SK-N-SH (cell line): Measurements from ENCODE around the gene PALM3. TPM values are rescaled to one million over a fixed set of nuclear protein-coding genes. Genes with fewer than 3 reads are reported as not detected.

ENCODE experiments used
- CTCF ChIA-PET: fragments of 300-600, 350-600 bp; formaldehyde crosslinking; extraction: SDS; loops from one replicate; lab custom pipeline; 2021; lab: Yijun Ruan, JAX
- POLR2A ChIA-PET: fragments of 350-600 bp; sonication (Branson Sonifier 250); formaldehyde crosslinking; extraction: SDS; loops from one replicate; lab custom pipeline; 2020; ENCODE audit warnings: antibody characterized with exemption, inconsistent platforms; lab: Yijun Ruan, JAX
- DNase-seq: peaks from one replicate; pipeline ENCODE4 v3.0.0; 2012
- H2AFZ ChIP-seq: fragments of 200-600 bp; sonication (generic); 2 replicates; pipeline ENCODE4 v1.8.1; 2016; ENCODE audit warnings: antibody characterized with exemption, mild to moderate bottlenecking, low read depth
- H3F3A ChIP-seq: fragments of 200-600 bp; sonication (generic); replicated peaks from 2 replicates; pipeline ENCODE3; 2016; ENCODE audit warnings: antibody characterized with exemption, mild to moderate bottlenecking; ENCODE audit not compliant: insufficient read depth
- H3K27ac ChIP-seq, 2 experiments: fragments of 200-500 bp in 1 of 2; fragments of 200-600 bp in 1 of 2; sonication (Bioruptor generic) in 1 of 2; sonication (generic), shearing (Covaris generic) in 1 of 2; 2 replicates each; pipeline versions ENCODE4 v1.5.1 to v1.6.1; 2014 to 2016; ENCODE audit warnings: low read depth in 2 of 2, inconsistent platforms in 1 of 2, low read length in 1 of 2, mild to moderate bottlenecking in 1 of 2, mixed read lengths in 1 of 2
- H3K27me3 ChIP-seq: fragments of 200-600 bp; sonication (generic), shearing (Covaris generic); 2 replicates; pipeline ENCODE4 v1.6.1; 2016; ENCODE audit warnings: mixed run types; ENCODE audit not compliant: insufficient read depth
- H3K36me3 ChIP-seq, 2 experiments: fragments of 200-500 bp in 1 of 2; fragments of 200-600 bp in 1 of 2; sonication (Bioruptor generic) in 1 of 2; sonication (generic) in 1 of 2; replicated peaks in 1 of 2; 2 replicates each; pipeline versions ENCODE3 to v1.5.1; 2014 to 2016; ENCODE audit warnings: low read length in 1 of 2, mild to moderate bottlenecking in 1 of 2; ENCODE audit not compliant: insufficient read depth in 2 of 2, control insufficient read depth in 1 of 2
- H3K4me1 ChIP-seq, 2 experiments: fragments of 200-500 bp in 1 of 2; fragments of 200-600 bp in 1 of 2; sonication (Bioruptor generic) in 1 of 2; sonication (generic), shearing (Covaris generic) in 1 of 2; 2 replicates each; pipeline versions ENCODE4 v1.5.1 to v1.6.1; 2014 to 2016; ENCODE audit warnings: low read depth in 1 of 2, low read length in 1 of 2, mixed run types in 1 of 2; ENCODE audit not compliant: insufficient read depth in 2 of 2, control insufficient read depth in 1 of 2
- H3K4me2 ChIP-seq: fragments of 200-600 bp; sonication (generic), shearing (Covaris generic); 2 replicates; pipeline ENCODE4 v1.6.1; 2017; ENCODE audit warnings: mixed run types
- H3K4me3 ChIP-seq, 2 experiments: fragments of 200-500 bp in 1 of 2; fragments of 200-600 bp in 1 of 2; sonication (Bioruptor generic) in 1 of 2; sonication (generic), shearing (Covaris generic) in 1 of 2; 2 replicates each; pipeline versions ENCODE4 v1.5.1 to v1.8.1; 2014 to 2016; ENCODE audit warnings: low read depth in 2 of 2, inconsistent platforms in 1 of 2, low read length in 1 of 2, mild to moderate bottlenecking in 1 of 2, mixed read lengths in 1 of 2, moderate library complexity in 1 of 2
- H3K79me2 ChIP-seq: fragments of 200-600 bp; sonication (generic); 2 replicates; pipeline ENCODE4 v1.8.1; 2017; ENCODE audit warnings: mild to moderate bottlenecking; ENCODE audit not compliant: insufficient read depth
- H3K9ac ChIP-seq: fragments of 200-600 bp; sonication (generic); 2 replicates; pipeline ENCODE4 v1.6.1; 2017; ENCODE audit warnings: mixed run types
- H3K9me2 ChIP-seq: fragments of 200-600 bp; sonication (generic); 2 replicates; pipeline ENCODE4 v1.6.1; 2017; ENCODE audit warnings: mixed run types
- H3K9me3 ChIP-seq: fragments of 200-600 bp; sonication (generic); 2 replicates; pipeline ENCODE4 v1.6.1; 2017; ENCODE audit warnings: mixed run types, mild to moderate bottlenecking, moderate library complexity
- H4K20me1 ChIP-seq: fragments of 200-600 bp; sonication (generic); 2 replicates; pipeline ENCODE4 v1.6.1; 2017; ENCODE audit warnings: mild to moderate bottlenecking, mixed run types; ENCODE audit not compliant: insufficient read depth
- CHD2 ChIP-seq: fragments of 150-350 bp; IDR thresholded peaks from 2 replicates; pipeline ENCODE4 v1.6.1; 2018; ENCODE audit warnings: low read length; ENCODE audit not compliant: partially characterized antibody
- ELF1 ChIP-seq: IDR thresholded peaks from 2 replicates; pipeline ENCODE4 v1.4.0; 2012
- EZH2phosphoT487 ChIP-seq: fragments of 200-600 bp; sonication (generic); IDR thresholded peaks from 2 replicates; pipeline ENCODE4 v1.6.1; 2017; ENCODE audit warnings: low read depth, mixed run types, mild to moderate bottlenecking, antibody characterized with exemption, moderate library complexity, borderline replicate concordance
- FOXJ3 ChIP-seq: sonication (generic); formaldehyde crosslinking; IDR thresholded peaks from 2 replicates; pipeline ENCODE4 v1.5.1; 2020; ENCODE audit warnings: mild to moderate bottlenecking, missing genetic modification reagents
- IRF3 ChIP-seq: fragments of 150-350 bp; IDR thresholded peaks from 2 replicates; pipeline ENCODE4 v1.6.1; 2016; ENCODE audit warnings: mild to moderate bottlenecking, low read depth, low read length
- JUND ChIP-seq: IDR thresholded peaks from 2 replicates; pipeline ENCODE4 v1.4.0; 2012
- MAX ChIP-seq: IDR thresholded peaks from 2 replicates; pipeline ENCODE4 v1.4.0; 2012; ENCODE audit warnings: low read depth
- MEF2A ChIP-seq: IDR thresholded peaks from 2 replicates; pipeline ENCODE4 v1.4.0; 2012; ENCODE audit warnings: low read depth, borderline replicate concordance
- MXI1 ChIP-seq: IDR thresholded peaks from 2 replicates; pipeline ENCODE4 v1.6.1; 2012; ENCODE audit warnings: mild to moderate bottlenecking, low read depth, low read length, improper control_type of control experiment
- NRF1 ChIP-seq: IDR thresholded peaks from 2 replicates; pipeline ENCODE4 v1.6.1; 2012; ENCODE audit warnings: low read depth, mild to moderate bottlenecking, low read length
- RAD21 ChIP-seq: IDR thresholded peaks from 2 replicates; pipeline ENCODE4 v1.6.1; 2012; ENCODE audit warnings: mild to moderate bottlenecking, low read length
- RXRA ChIP-seq: IDR thresholded peaks from 2 replicates; pipeline ENCODE4 v1.4.0; 2012; ENCODE audit warnings: low read depth, mild to moderate bottlenecking, borderline replicate concordance
- TAF1 ChIP-seq: IDR thresholded peaks from 2 replicates; pipeline ENCODE4 v1.6.1; 2012; ENCODE audit warnings: low read depth, mild to moderate bottlenecking, low read length, moderate library complexity, borderline replicate concordance
- WGBS: methylation state at CpG from one replicate; pipeline ENCODE4 v1.1.6; 2017; ENCODE audit warnings: low lambda C conversion rate; 5-methylcytosine and 5-hydroxymethylcytosine counted together
- polyA plus RNA-seq, 3 experiments: library from polyadenylated mRNA; depleted of rRNA; stranded (reverse); fragments of >200 nt; gene quantifications; 2 replicates each; pipeline ENCODE4 v1.2.3, GENCODE V29; 2012
- TF ChIP-seq, protein P1 (sequence below): IDR thresholded peaks from 2 replicates; pipeline ENCODE4; 2012
- TF ChIP-seq, protein P2 (sequence below): IDR thresholded peaks from 2 replicates; pipeline ENCODE4 v1.6.1; 2012; ENCODE audit warnings: mild to moderate bottlenecking, low read depth, low read length, moderate library complexity
- TF ChIP-seq, protein P3 (sequence below): fragments of 150-350 bp; IDR thresholded peaks from 2 replicates; pipeline ENCODE4 v1.6.1; 2017; ENCODE audit warnings: antibody characterized with exemption, low read length, low read depth, borderline replicate concordance

Gene PALM3
- polyA plus RNA-seq, 1 of the 3 experiments (the other 2 are of a cell fraction): 5.5 TPM

DNA sequence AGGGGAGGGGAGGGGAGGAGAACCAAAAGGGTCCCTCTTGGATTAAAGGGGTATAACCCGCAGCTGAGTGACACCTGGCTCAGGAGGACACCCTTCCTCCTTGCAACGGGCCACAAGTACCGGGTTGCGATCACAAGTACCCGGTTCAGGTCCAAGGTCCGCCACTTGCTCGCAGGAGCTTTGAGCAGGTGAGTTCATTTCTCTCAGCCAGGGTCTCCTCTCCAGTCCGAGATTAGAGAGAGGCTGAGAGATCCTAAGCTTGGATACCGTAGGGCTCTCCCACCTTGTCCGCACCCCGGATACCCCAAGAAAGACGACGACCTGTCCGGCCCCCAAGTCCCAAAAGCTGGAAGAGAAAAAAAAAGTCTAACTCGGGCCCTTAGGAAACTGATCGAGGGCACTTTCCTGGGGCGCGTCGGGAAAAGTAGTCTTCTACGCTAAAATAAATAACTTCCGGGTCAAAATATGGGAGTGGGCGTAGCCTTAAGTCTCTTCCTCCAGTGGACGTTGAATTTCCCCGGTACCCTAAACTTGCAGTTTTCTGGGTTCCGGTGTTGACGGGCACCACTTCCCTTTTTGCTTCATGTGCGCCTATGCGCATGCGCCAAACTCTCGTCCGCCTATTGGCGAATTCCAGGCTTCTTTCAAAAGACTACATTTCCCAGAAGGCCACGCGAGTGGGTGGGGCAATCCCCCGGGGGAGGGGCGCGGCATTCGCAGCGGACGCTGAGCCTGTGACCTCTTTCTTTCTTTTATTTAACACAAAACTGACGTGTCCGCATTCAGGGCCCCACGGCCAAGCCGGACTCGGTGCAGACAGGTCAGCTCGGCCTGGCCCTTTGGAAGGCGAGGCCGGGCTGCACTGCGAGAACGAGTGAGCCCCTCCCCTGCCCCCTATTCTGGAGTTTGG, 19.3 kb upstream of the PALM3 start (continued):
- TF ChIP-seq, protein P1, sequence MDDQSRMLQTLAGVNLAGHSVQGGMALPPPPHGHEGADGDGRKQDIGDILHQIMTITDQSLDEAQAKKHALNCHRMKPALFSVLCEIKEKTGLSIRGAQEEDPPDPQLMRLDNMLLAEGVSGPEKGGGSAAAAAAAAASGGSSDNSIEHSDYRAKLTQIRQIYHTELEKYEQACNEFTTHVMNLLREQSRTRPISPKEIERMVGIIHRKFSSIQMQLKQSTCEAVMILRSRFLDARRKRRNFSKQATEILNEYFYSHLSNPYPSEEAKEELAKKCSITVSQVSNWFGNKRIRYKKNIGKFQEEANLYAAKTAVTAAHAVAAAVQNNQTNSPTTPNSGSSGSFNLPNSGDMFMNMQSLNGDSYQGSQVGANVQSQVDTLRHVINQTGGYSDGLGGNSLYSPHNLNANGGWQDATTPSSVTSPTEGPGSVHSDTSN: no peak
- TF ChIP-seq NRF1 (peak; percentile 85), FOXJ3 (CRISPR knock-in tag) (no peak), JUND (no peak), RXRA (no peak), RAD21 (no peak), MAX (peak; percentile 4; the same call in 1 of the 2 replicates), ELF1 (peak; percentile 96), MEF2A (no peak)
- TF ChIP-seq, protein P2, sequence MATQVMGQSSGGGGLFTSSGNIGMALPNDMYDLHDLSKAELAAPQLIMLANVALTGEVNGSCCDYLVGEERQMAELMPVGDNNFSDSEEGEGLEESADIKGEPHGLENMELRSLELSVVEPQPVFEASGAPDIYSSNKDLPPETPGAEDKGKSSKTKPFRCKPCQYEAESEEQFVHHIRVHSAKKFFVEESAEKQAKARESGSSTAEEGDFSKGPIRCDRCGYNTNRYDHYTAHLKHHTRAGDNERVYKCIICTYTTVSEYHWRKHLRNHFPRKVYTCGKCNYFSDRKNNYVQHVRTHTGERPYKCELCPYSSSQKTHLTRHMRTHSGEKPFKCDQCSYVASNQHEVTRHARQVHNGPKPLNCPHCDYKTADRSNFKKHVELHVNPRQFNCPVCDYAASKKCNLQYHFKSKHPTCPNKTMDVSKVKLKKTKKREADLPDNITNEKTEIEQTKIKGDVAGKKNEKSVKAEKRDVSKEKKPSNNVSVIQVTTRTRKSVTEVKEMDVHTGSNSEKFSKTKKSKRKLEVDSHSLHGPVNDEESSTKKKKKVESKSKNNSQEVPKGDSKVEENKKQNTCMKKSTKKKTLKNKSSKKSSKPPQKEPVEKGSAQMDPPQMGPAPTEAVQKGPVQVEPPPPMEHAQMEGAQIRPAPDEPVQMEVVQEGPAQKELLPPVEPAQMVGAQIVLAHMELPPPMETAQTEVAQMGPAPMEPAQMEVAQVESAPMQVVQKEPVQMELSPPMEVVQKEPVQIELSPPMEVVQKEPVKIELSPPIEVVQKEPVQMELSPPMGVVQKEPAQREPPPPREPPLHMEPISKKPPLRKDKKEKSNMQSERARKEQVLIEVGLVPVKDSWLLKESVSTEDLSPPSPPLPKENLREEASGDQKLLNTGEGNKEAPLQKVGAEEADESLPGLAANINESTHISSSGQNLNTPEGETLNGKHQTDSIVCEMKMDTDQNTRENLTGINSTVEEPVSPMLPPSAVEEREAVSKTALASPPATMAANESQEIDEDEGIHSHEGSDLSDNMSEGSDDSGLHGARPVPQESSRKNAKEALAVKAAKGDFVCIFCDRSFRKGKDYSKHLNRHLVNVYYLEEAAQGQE: no peak

- H3K4me3 ChIP-seq: no peak overlapping the region
- peaks cover 3 to 17% of the 10 kb centered on the region in 2 experiments; a peak in 2 of 4 replicates for H3K4me1 ChIP-seq
- H3K9ac ChIP-seq: no peak overlapping the region
- no peaks in the 10 kb centered on the region for H3K27me3 ChIP-seq
- no peaks in the 10 kb centered on the region for H3K36me3 ChIP-seq
- no peaks in the 10 kb centered on the region for H3K9me2 ChIP-seq
- H3K9me3 ChIP-seq: no peaks in the 10 kb centered on the region
- ChIA-PET POLR2A (no interaction called here), CTCF (interaction anchor here (0.7 to 0.9 kb wide), 4 partner anchors 21 to 493 kb away, joined by 3 read pairs; partner anchors contain the start of gene NDUFB7)
- peaks cover 19% of the 10 kb centered on the region; the same call in 1 of the 2 replicates for H3K79me2 ChIP-seq
- no peak overlapping the region for H3K4me2 ChIP-seq
- no peak overlapping the region for H2AFZ ChIP-seq
- H4K20me1 ChIP-seq: no peaks in the 10 kb centered on the region
- TF ChIP-seq MXI1: no peak
- TF ChIP-seq TAF1: no peak
- TF ChIP-seq, protein P1: no peak
- TF ChIP-seq RAD21: no peak
- no peak for TF ChIP-seq IRF3
- TF ChIP-seq, protein P3, sequence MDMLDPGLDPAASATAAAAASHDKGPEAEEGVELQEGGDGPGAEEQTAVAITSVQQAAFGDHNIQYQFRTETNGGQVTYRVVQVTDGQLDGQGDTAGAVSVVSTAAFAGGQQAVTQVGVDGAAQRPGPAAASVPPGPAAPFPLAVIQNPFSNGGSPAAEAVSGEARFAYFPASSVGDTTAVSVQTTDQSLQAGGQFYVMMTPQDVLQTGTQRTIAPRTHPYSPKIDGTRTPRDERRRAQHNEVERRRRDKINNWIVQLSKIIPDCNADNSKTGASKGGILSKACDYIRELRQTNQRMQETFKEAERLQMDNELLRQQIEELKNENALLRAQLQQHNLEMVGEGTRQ: no peak
- no peak for TF ChIP-seq FOXJ3 (CRISPR knock-in tag)
- TF ChIP-seq CHD2: no peak
- no peak for TF ChIP-seq EZH2phosphoT487
- no peak for DNase-seq
- no peak overlapping the region for H3K27ac ChIP-seq
- 91% methylated on average over 2 of the region's 2 CpGs for WGBS
- H3F3A ChIP-seq: no peaks in the 10 kb centered on the region
Measured at GRCh38 chr19:14078411-14078810, 16.5 kb upstream of the PALM3 start.
